Measurements from ENCODE around the gene MICAL3. TPM values are rescaled to one million over a fixed set of nuclear protein-coding genes. Genes with fewer than 3 reads are reported as not detected.
A peak's percentile ranks its signal among the peaks of the same experiment; 100 is the strongest.
"Not testable (repeated sequence)": the region's sequence is repeated elsewhere in the genome, so short reads cannot be mapped to it uniquely, and the experiment has no call there.

MICAL3 gene
- total and polyA plus RNA-seq, 2 donors = 2.7 to 4.0 TPM

GRCh38 chr22:18013436-18013835 lies 10.9 kb downstream of the MICAL3 start:
- Histone ChIP-seq H3K27ac (ENCODE audit: low read depth in 1 of 2, low read length in 1 of 2) (no peak overlapping the region), H3K4me3 (ENCODE audit: low read length in 2 of 2) (no peak overlapping the region), H3K4me1 (ENCODE audit: control insufficient read depth in 2 of 2, insufficient read depth in 2 of 2, low read length in 2 of 2) (no peaks in the 10 kb centered on the region), H3K27me3 (ENCODE audit: control insufficient read depth in 2 of 2, insufficient read depth in 1 of 2, low read length in 1 of 2) (no peaks in the 10 kb centered on the region), H3K9me3 (ENCODE audit: control insufficient read depth in 2 of 2, insufficient read depth in 1 of 2, low read length in 1 of 2) (no peaks in the 10 kb centered on the region), H3K36me3 (ENCODE audit: control insufficient read depth in 2 of 2, insufficient read depth in 2 of 2, low read length in 1 of 2) (no peaks in the 10 kb centered on the region)
- 74% methylated on average over 2 of the region's 2 CpGs for WGBS
- no peak for DNase-seq (ENCODE audit: low read depth in 6 of 9, low spot score in 9 of 9)

GRCh38 chr22:18012531-18012930 lies 11.8 kb downstream of the MICAL3 start:
- Histone ChIP-seq H3K4me3 (ENCODE audit: low read length in 2 of 2) (no peak overlapping the region), H3K36me3 (ENCODE audit: control insufficient read depth in 2 of 2, insufficient read depth in 2 of 2, low read length in 1 of 2) (no peaks in the 10 kb centered on the region), H3K9me3 (ENCODE audit: control insufficient read depth in 2 of 2, insufficient read depth in 1 of 2, low read length in 1 of 2) (no peaks in the 10 kb centered on the region), H3K27ac (ENCODE audit: low read depth in 1 of 2, low read length in 1 of 2) (no peak overlapping the region), H3K27me3 (ENCODE audit: control insufficient read depth in 2 of 2, insufficient read depth in 1 of 2, low read length in 1 of 2) (no peaks in the 10 kb centered on the region), H3K4me1 (ENCODE audit: control insufficient read depth in 2 of 2, insufficient read depth in 2 of 2, low read length in 2 of 2) (no peaks in the 10 kb centered on the region)
- no peak for DNase-seq (ENCODE audit: low read depth in 6 of 9, low spot score in 9 of 9)
- 99% methylated on average over 5 of the region's 5 CpGs for WGBS

- Histone ChIP-seq H3K36me3 (ENCODE audit: control insufficient read depth in 2 of 2, insufficient read depth in 2 of 2, low read length in 1 of 2) (no peaks in the 10 kb centered on the region), H3K4me1 (ENCODE audit: control insufficient read depth in 2 of 2, insufficient read depth in 2 of 2, low read length in 2 of 2) (no peaks in the 10 kb centered on the region), H3K4me3 (ENCODE audit: low read length in 2 of 2) (no peak overlapping the region), H3K9me3 (ENCODE audit: control insufficient read depth in 2 of 2, insufficient read depth in 1 of 2, low read length in 1 of 2) (no peaks in the 10 kb centered on the region), H3K27ac (ENCODE audit: low read depth in 1 of 2, low read length in 1 of 2) (no peak overlapping the region), H3K27me3 (ENCODE audit: control insufficient read depth in 2 of 2, insufficient read depth in 1 of 2, low read length in 1 of 2) (no peaks in the 10 kb centered on the region)
- WGBS = 81% methylated on average over 2 of the region's 2 CpGs
- no peak for DNase-seq (ENCODE audit: low read depth in 6 of 9, low spot score in 9 of 9)
These were observed 14.1 kb downstream of the MICAL3 start for GRCh38 chr22:18010266-18010665.

GRCh38 chr22:18008136-18008535 lies 16.2 kb downstream of the MICAL3 start:
- DNase-seq (ENCODE audit: low read depth in 6 of 9, low spot score in 9 of 9) = no peak
- Histone ChIP-seq H3K4me1 (ENCODE audit: control insufficient read depth in 2 of 2, insufficient read depth in 2 of 2, low read length in 2 of 2) (no peaks in the 10 kb centered on the region), H3K4me3 (ENCODE audit: low read length in 2 of 2) (no peak overlapping the region), H3K9me3 (ENCODE audit: control insufficient read depth in 2 of 2, insufficient read depth in 1 of 2, low read length in 1 of 2) (no peaks in the 10 kb centered on the region), H3K36me3 (ENCODE audit: control insufficient read depth in 2 of 2, insufficient read depth in 2 of 2, low read length in 1 of 2) (no peaks in the 10 kb centered on the region), H3K27me3 (ENCODE audit: control insufficient read depth in 2 of 2, insufficient read depth in 1 of 2, low read length in 1 of 2) (peaks cover 0 to 5% of the 10 kb centered on the region in 2 donors), H3K27ac (ENCODE audit: low read depth in 1 of 2, low read length in 1 of 2) (no peak overlapping the region)
- WGBS = 99% methylated on average over 4 of the region's 4 CpGs

- Histone ChIP-seq H3K27ac (ENCODE audit: low read depth in 1 of 2, low read length in 1 of 2) (no peak overlapping the region), H3K27me3 (ENCODE audit: control insufficient read depth in 2 of 2, insufficient read depth in 1 of 2, low read length in 1 of 2) (peaks cover 5 to 30% of the 10 kb centered on the region in 2 donors), H3K4me3 (ENCODE audit: low read length in 2 of 2) (no peak overlapping the region), H3K4me1 (ENCODE audit: control insufficient read depth in 2 of 2, insufficient read depth in 2 of 2, low read length in 2 of 2) (peaks cover 2 to 4% of the 10 kb centered on the region in 2 donors), H3K36me3 (ENCODE audit: control insufficient read depth in 2 of 2, insufficient read depth in 2 of 2, low read length in 1 of 2) (no peaks in the 10 kb centered on the region), H3K9me3 (ENCODE audit: control insufficient read depth in 2 of 2, insufficient read depth in 1 of 2, low read length in 1 of 2) (no peaks in the 10 kb centered on the region)
- DNase-seq (ENCODE audit: low read depth in 6 of 9, low spot score in 9 of 9) = no peak
- WGBS = 78% methylated on average over 8 of the region's 8 CpGs
These were observed 19.0 kb downstream of the MICAL3 start for GRCh38 chr22:18005201-18005926.

GRCh38 chr22:18001894-18002315 lies 22.5 kb downstream of the MICAL3 start:
- Histone ChIP-seq H3K4me3 (ENCODE audit: low read length in 2 of 2) (peak overlapping the region in 1 of 2 donors; percentile 70), H3K27me3 (ENCODE audit: control insufficient read depth in 2 of 2, insufficient read depth in 1 of 2, low read length in 1 of 2) (peaks cover 5 to 45% of the 10 kb centered on the region in 2 donors)
- H3K27ac ChIP-seq (ENCODE audit: low read depth in 1 of 2, low read length in 1 of 2); H3K36me3 ChIP-seq (ENCODE audit: control insufficient read depth in 2 of 2, insufficient read depth in 2 of 2, low read length in 1 of 2); H3K4me1 ChIP-seq (ENCODE audit: control insufficient read depth in 2 of 2, insufficient read depth in 2 of 2, low read length in 2 of 2); H3K9me3 ChIP-seq (ENCODE audit: control insufficient read depth in 2 of 2, insufficient read depth in 1 of 2, low read length in 1 of 2); DNase-seq (ENCODE audit: low read depth in 6 of 9, low spot score in 9 of 9): not testable (repeated sequence)
- WGBS = 48% methylated on average over 15 of the region's 15 CpGs

- Histone ChIP-seq H3K4me3 (ENCODE audit: low read length in 2 of 2) (peak overlapping the region; percentile 40 to 70), H3K27me3 (ENCODE audit: control insufficient read depth in 2 of 2, insufficient read depth in 1 of 2, low read length in 1 of 2) (peaks cover 5 to 45% of the 10 kb centered on the region in 2 donors), H3K27ac (ENCODE audit: low read depth in 1 of 2, low read length in 1 of 2) (peak overlapping the region; percentile 78 to 89), H3K9me3 (ENCODE audit: control insufficient read depth in 2 of 2, insufficient read depth in 1 of 2, low read length in 1 of 2) (no peaks in the 10 kb centered on the region), H3K36me3 (ENCODE audit: control insufficient read depth in 2 of 2, insufficient read depth in 2 of 2, low read length in 1 of 2) (no peaks in the 10 kb centered on the region), H3K4me1 (ENCODE audit: control insufficient read depth in 2 of 2, insufficient read depth in 2 of 2, low read length in 2 of 2) (peaks cover 4% of the 10 kb centered on the region in 2 donors)
- peak in 7 of 9 donors; percentile 29 to 82 (median 50) for DNase-seq (ENCODE audit: low read depth in 6 of 9, low spot score in 9 of 9)
- WGBS = under 1% methylated on average over 96 of the region's 96 CpGs
These were observed 23.1 kb downstream of the MICAL3 start for GRCh38 chr22:18001040-18001893.

- H3K27me3 ChIP-seq (ENCODE audit: control insufficient read depth in 2 of 2, insufficient read depth in 1 of 2, low read length in 1 of 2) = peaks cover 5 to 45% of the 10 kb centered on the region in 2 donors
- no peaks in the 10 kb centered on the region for H3K36me3 ChIP-seq (ENCODE audit: control insufficient read depth in 2 of 2, insufficient read depth in 2 of 2, low read length in 1 of 2)
- peak overlapping the region; percentile 37 to 70 for H3K4me3 ChIP-seq (ENCODE audit: low read length in 2 of 2)
- H3K27ac ChIP-seq (ENCODE audit: low read depth in 1 of 2, low read length in 1 of 2) = no peak overlapping the region
- peak in 1 of 9 donors; percentile 23 for DNase-seq (ENCODE audit: low read depth in 6 of 9, low spot score in 9 of 9)
- peaks cover 4% of the 10 kb centered on the region in 2 donors for H3K4me1 ChIP-seq (ENCODE audit: control insufficient read depth in 2 of 2, insufficient read depth in 2 of 2, low read length in 2 of 2)
- WGBS = 3% methylated on average over 52 of the region's 52 CpGs
- no peaks in the 10 kb centered on the region for H3K9me3 ChIP-seq (ENCODE audit: control insufficient read depth in 2 of 2, insufficient read depth in 1 of 2, low read length in 1 of 2)
These were observed 23.8 kb downstream of the MICAL3 start for GRCh38 chr22:18000441-18001039.

- no peak overlapping the region for H3K4me3 ChIP-seq (ENCODE audit: low read length in 2 of 2)
These were observed 24.5 kb downstream of the MICAL3 start for GRCh38 chr22:17999851-18000250.

More at GRCh38 chr22:17999851-18000250, 24.5 kb downstream of the MICAL3 start:
- Histone ChIP-seq H3K4me1 (ENCODE audit: control insufficient read depth in 2 of 2, insufficient read depth in 2 of 2, low read length in 2 of 2) (peaks cover 4% of the 10 kb centered on the region in 2 donors), H3K27ac (ENCODE audit: low read depth in 1 of 2, low read length in 1 of 2) (no peak overlapping the region), H3K9me3 (ENCODE audit: control insufficient read depth in 2 of 2, insufficient read depth in 1 of 2, low read length in 1 of 2) (no peaks in the 10 kb centered on the region), H3K27me3 (ENCODE audit: control insufficient read depth in 2 of 2, insufficient read depth in 1 of 2, low read length in 1 of 2) (peaks cover 5 to 45% of the 10 kb centered on the region in 2 donors), H3K36me3 (ENCODE audit: control insufficient read depth in 2 of 2, insufficient read depth in 2 of 2, low read length in 1 of 2) (no peaks in the 10 kb centered on the region)
- 68% methylated on average over 8 of the region's 8 CpGs for WGBS
- DNase-seq (ENCODE audit: low read depth in 6 of 9, low spot score in 9 of 9) = no peak
